NT2/D1 (cell line): ENCODE results near the gene EIF3B.
A peak's percentile ranks its signal among the peaks of the same experiment; 100 is the strongest.
"Not testable (repeated sequence)": the region's sequence is repeated elsewhere in the genome, so short reads cannot be mapped to it uniquely, and the experiment has no call there.

Experiments
- DNase-seq: peaks from one replicate; pipeline ENCODE4 v3.0.0-alpha.2; 2011; ENCODE audit warnings: low read depth, low spot score
- H3K27me3 ChIP-seq: 2 replicates; pipeline ENCODE4 v1.6.0; 2011; ENCODE audit warnings: mild to moderate bottlenecking; ENCODE audit not compliant: insufficient read length, insufficient read depth
- H3K36me3 ChIP-seq: 2 replicates; pipeline ENCODE4 v1.6.1; 2011; ENCODE audit warnings: mild to moderate bottlenecking, low read length, mixed read lengths; ENCODE audit not compliant: insufficient read depth, insufficient read length
- H3K4me1 ChIP-seq: 2 replicates; pipeline ENCODE4 v1.5.1; 2011; ENCODE audit not compliant: insufficient read depth, insufficient read length
- H3K4me3 ChIP-seq: 2 replicates; pipeline ENCODE4 v1.5.1; 2011; ENCODE audit warnings: low read depth; ENCODE audit not compliant: insufficient read length
- H3K9ac ChIP-seq: 2 replicates; pipeline ENCODE4 v1.6.0; 2011; ENCODE audit warnings: low read depth; ENCODE audit not compliant: insufficient read length
- H3K9me3 ChIP-seq: 2 replicates; pipeline ENCODE4 v1.5.1; 2011; ENCODE audit warnings: mild to moderate bottlenecking, low read length; ENCODE audit not compliant: insufficient read depth
- SUZ12 ChIP-seq: IDR thresholded peaks from 2 replicates; pipeline ENCODE4 v1.6.1; 2011; ENCODE audit not compliant: insufficient read length, insufficient read depth; ENCODE audit errors: extremely low read depth
- YY1 ChIP-seq: IDR thresholded peaks from 2 replicates; pipeline ENCODE4 v1.6.1; 2011; ENCODE audit not compliant: insufficient read length, insufficient read depth
- ZNF274 ChIP-seq: IDR thresholded peaks from 2 replicates; pipeline ENCODE4 v1.6.1; 2011; ENCODE audit warnings: mild to moderate bottlenecking, low read depth, low read length

EIF3B gene

GRCh38 chr7:2379821-2380450 is 25.3 kb downstream of the EIF3B start:
- H3K36me3 ChIP-seq, result peaks cover 85% of the 10 kb centered on the region
- H3K27me3 ChIP-seq, result no peaks in the 10 kb centered on the region
- TF ChIP-seq YY1, result no peak
- no peak for TF ChIP-seq SUZ12
- TF ChIP-seq ZNF274, result no peak
- H3K9me3 ChIP-seq, result no peaks in the 10 kb centered on the region
- no peak for DNase-seq
- H3K9ac ChIP-seq, result no peak overlapping the region
- no peak overlapping the region for H3K4me3 ChIP-seq
- peaks cover 3% of the 10 kb centered on the region for H3K4me1 ChIP-seq

- no peak for TF ChIP-seq YY1
- no peak for TF ChIP-seq SUZ12
- no peak for TF ChIP-seq ZNF274
- DNase-seq, result no peak
- Histone ChIP-seq H3K9me3 (no peaks in the 10 kb centered on the region), H3K36me3 (peaks cover 80% of the 10 kb centered on the region), H3K27me3 (no peaks in the 10 kb centered on the region), H3K4me3 (no peak overlapping the region), H3K9ac (no peak overlapping the region), H3K4me1 (peaks cover 5% of the 10 kb centered on the region)
Measured at GRCh38 chr7:2380461-2380860, 25.8 kb downstream of the EIF3B start.

- H3K4me1 ChIP-seq, result peaks cover 5% of the 10 kb centered on the region
- no peak for TF ChIP-seq SUZ12
- no peak for TF ChIP-seq ZNF274
- no peak for TF ChIP-seq YY1
- DNase-seq, result no peak
- H3K9ac ChIP-seq, result no peak overlapping the region
- no peaks in the 10 kb centered on the region for H3K27me3 ChIP-seq
- peaks cover 72% of the 10 kb centered on the region for H3K36me3 ChIP-seq
- H3K4me3 ChIP-seq, result no peak overlapping the region
- H3K9me3 ChIP-seq, result no peaks in the 10 kb centered on the region
Measured at GRCh38 chr7:2381227-2381626, 26.6 kb downstream of the EIF3B start.

- Histone ChIP-seq H3K9me3 (no peaks in the 10 kb centered on the region), H3K9ac (no peak overlapping the region), H3K4me3 (no peak overlapping the region), H3K36me3 (peaks cover 64% of the 10 kb centered on the region), H3K27me3 (no peaks in the 10 kb centered on the region), H3K4me1 (peaks cover 5% of the 10 kb centered on the region)
- TF ChIP-seq ZNF274 (no peak), YY1 (no peak), SUZ12 (no peak)
- DNase-seq, result no peak
Measured at GRCh38 chr7:2381881-2382509, 27.4 kb downstream of the EIF3B start.

- Histone ChIP-seq H3K36me3 (peaks cover 53% of the 10 kb centered on the region), H3K9me3 (no peaks in the 10 kb centered on the region), H3K9ac (peak overlapping the region; percentile 42), H3K4me1 (peaks cover 13% of the 10 kb centered on the region), H3K4me3 (no peak overlapping the region), H3K27me3 (no peaks in the 10 kb centered on the region)
- TF ChIP-seq SUZ12, result no peak
- TF ChIP-seq ZNF274, result no peak
- no peak for TF ChIP-seq YY1
- no peak for DNase-seq
Measured at GRCh38 chr7:2383543-2384274, 29.1 kb downstream of the EIF3B start.

GRCh38 chr7:2384354-2385243 is 30.0 kb downstream of the EIF3B start:
- Histone ChIP-seq H3K9me3 (no peaks in the 10 kb centered on the region), H3K36me3 (peaks cover 44% of the 10 kb centered on the region), H3K4me1 (peaks cover 13% of the 10 kb centered on the region), H3K9ac (peak overlapping the region; percentile 42), H3K27me3 (no peaks in the 10 kb centered on the region), H3K4me3 (no peak overlapping the region)
- TF ChIP-seq ZNF274, result no peak
- TF ChIP-seq SUZ12, result no peak
- TF ChIP-seq YY1, result no peak
- no peak for DNase-seq

GRCh38 chr7:2386122-2386521 is 31.5 kb downstream of the EIF3B start:
- H3K9me3 ChIP-seq, H3K9ac ChIP-seq, DNase-seq, H3K27me3 ChIP-seq, H3K4me3 ChIP-seq: not testable (repeated sequence)
- H3K4me1 ChIP-seq, result peaks cover 15% of the 10 kb centered on the region
- H3K36me3 ChIP-seq, result peaks cover 35% of the 10 kb centered on the region
